GM23338 (cell line): Measurements from ENCODE around the gene CHPF. TPM values are rescaled to one million over a fixed set of nuclear protein-coding genes. Genes with fewer than 3 reads are reported as not detected.

Source experiments
- EZH2phosphoT487 ChIP-seq: fragments of 200-600 bp; sonication (generic); IDR thresholded peaks from one replicate; pipeline ENCODE4 v1.8.1; 2018; ENCODE audit warnings: antibody characterized with exemption; ENCODE audit not compliant: unreplicated experiment
- POLR2AphosphoS5 ChIP-seq: IDR thresholded peaks from 2 replicates; pipeline ENCODE4 v1.6.1; 2016; ENCODE audit warnings: antibody characterized with exemption, low read depth
- microRNA-seq: library from miRNA; unstranded; fragments of <30 nt; microRNA quantifications from one replicate; pipeline ENCODE4, GENCODE V29; 2017
- polyA plus RNA-seq: library from polyadenylated mRNA; unstranded; fragments of >200 nt; fragmentation: Nextera tagmentation; extraction: Ambion mirVana; gene quantifications from 2 replicates; pipeline ENCODE4 v1.2.1, GENCODE V29; 2016
- small RNA-seq: library from RNA; depleted of rRNA; stranded (forward); fragments of <200 nt; gene quantifications from one replicate; pipeline ENCODE3, GENCODE V24; 2014; ENCODE audit warnings: low replicate concordance
- total RNA-seq: library from RNA; depleted of rRNA; stranded (reverse); fragments of >200 nt; shearing (Covaris generic); gene quantifications from 2 replicates; pipeline ENCODE4 v1.2.3, GENCODE V29; 2014; rRNA removed
- TF ChIP-seq, protein P1 (sequence below): fragments of 250-450 bp; sonication (Bioruptor Pico); IDR thresholded peaks from 2 replicates; pipeline ENCODE4 v1.5.0; 2020; ENCODE audit warnings: mild to moderate bottlenecking, moderate library complexity
- TF ChIP-seq, protein P2 (sequence below), 2 experiments: fragments of 200-600 bp in 1 of 2; sonication (generic) in 1 of 2; conservative IDR thresholded peaks; 2 replicates each; pipeline versions ENCODE4 v1.5.1 to v1.6.1; 2016 to 2017; ENCODE audit warnings: antibody characterized with exemption in 2 of 2, low read depth in 2 of 2, mild to moderate bottlenecking in 2 of 2, moderate library complexity in 1 of 2
- TF ChIP-seq, protein P3 (sequence below): IDR thresholded peaks from 2 replicates; pipeline ENCODE4 v1.6.1; 2016; ENCODE audit warnings: antibody characterized with exemption

The CHPF gene
- total and polyA plus RNA-seq, 2 experiments from 2014 or later = 36.5 to 252 TPM

DNA sequence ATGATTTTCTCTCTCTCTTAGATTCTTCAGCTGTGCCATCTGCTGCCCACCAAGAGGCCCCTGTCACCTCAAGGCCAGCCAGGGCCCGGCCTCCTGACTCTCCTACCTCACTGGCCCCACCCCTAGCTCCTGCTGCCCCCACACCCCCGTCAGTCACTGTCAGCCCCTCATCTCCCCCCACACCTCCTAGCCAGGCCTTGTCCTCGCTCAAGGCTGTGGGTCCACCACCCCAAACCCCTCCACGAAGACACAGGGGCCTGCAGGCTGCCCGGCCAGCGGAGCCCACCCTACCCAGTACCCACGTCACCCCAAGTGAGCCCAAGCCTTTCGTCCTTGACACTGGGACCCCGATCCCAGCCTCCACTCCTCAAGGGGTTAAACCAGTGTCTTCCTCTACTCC lies 54.3 kb downstream of the CHPF start (continued):
- TF ChIP-seq, protein P1, sequence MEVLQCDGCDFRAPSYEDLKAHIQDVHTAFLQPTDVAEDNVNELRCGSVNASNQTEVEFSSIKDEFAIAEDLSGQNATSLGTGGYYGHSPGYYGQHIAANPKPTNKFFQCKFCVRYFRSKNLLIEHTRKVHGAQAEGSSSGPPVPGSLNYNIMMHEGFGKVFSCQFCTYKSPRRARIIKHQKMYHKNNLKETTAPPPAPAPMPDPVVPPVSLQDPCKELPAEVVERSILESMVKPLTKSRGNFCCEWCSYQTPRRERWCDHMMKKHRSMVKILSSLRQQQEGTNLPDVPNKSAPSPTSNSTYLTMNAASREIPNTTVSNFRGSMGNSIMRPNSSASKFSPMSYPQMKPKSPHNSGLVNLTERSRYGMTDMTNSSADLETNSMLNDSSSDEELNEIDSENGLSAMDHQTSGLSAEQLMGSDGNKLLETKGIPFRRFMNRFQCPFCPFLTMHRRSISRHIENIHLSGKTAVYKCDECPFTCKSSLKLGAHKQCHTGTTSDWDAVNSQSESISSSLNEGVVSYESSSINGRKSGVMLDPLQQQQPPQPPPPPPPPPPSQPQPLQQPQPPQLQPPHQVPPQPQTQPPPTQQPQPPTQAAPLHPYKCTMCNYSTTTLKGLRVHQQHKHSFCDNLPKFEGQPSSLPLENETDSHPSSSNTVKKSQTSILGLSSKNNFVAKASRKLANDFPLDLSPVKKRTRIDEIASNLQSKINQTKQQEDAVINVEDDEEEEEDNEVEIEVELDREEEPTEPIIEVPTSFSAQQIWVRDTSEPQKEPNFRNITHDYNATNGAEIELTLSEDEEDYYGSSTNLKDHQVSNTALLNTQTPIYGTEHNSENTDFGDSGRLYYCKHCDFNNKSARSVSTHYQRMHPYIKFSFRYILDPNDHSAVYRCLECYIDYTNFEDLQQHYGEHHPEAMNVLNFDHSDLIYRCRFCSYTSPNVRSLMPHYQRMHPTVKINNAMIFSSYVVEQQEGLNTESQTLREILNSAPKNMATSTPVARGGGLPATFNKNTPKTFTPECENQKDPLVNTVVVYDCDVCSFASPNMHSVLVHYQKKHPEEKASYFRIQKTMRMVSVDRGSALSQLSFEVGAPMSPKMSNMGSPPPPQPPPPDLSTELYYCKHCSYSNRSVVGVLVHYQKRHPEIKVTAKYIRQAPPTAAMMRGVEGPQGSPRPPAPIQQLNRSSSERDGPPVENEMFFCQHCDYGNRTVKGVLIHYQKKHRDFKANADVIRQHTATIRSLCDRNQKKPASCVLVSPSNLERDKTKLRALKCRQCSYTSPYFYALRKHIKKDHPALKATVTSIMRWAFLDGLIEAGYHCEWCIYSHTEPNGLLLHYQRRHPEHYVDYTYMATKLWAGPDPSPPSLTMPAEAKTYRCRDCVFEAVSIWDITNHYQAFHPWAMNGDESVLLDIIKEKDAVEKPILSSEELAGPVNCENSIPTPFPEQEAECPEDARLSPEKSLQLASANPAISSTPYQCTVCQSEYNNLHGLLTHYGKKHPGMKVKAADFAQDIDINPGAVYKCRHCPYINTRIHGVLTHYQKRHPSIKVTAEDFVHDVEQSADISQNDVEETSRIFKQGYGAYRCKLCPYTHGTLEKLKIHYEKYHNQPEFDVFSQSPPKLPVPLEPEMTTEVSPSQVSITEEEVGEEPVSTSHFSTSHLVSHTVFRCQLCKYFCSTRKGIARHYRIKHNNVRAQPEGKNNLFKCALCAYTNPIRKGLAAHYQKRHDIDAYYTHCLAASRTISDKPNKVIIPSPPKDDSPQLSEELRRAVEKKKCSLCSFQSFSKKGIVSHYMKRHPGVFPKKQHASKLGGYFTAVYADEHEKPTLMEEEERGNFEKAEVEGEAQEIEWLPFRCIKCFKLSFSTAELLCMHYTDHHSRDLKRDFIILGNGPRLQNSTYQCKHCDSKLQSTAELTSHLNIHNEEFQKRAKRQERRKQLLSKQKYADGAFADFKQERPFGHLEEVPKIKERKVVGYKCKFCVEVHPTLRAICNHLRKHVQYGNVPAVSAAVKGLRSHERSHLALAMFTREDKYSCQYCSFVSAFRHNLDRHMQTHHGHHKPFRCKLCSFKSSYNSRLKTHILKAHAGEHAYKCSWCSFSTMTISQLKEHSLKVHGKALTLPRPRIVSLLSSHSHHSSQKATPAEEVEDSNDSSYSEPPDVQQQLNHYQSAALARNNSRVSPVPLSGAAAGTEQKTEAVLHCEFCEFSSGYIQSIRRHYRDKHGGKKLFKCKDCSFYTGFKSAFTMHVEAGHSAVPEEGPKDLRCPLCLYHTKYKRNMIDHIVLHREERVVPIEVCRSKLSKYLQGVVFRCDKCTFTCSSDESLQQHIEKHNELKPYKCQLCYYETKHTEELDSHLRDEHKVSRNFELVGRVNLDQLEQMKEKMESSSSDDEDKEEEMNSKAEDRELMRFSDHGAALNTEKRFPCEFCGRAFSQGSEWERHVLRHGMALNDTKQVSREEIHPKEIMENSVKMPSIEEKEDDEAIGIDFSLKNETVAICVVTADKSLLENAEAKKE (CRISPR knock-in tag) = no peak
- TF ChIP-seq, protein P2, sequence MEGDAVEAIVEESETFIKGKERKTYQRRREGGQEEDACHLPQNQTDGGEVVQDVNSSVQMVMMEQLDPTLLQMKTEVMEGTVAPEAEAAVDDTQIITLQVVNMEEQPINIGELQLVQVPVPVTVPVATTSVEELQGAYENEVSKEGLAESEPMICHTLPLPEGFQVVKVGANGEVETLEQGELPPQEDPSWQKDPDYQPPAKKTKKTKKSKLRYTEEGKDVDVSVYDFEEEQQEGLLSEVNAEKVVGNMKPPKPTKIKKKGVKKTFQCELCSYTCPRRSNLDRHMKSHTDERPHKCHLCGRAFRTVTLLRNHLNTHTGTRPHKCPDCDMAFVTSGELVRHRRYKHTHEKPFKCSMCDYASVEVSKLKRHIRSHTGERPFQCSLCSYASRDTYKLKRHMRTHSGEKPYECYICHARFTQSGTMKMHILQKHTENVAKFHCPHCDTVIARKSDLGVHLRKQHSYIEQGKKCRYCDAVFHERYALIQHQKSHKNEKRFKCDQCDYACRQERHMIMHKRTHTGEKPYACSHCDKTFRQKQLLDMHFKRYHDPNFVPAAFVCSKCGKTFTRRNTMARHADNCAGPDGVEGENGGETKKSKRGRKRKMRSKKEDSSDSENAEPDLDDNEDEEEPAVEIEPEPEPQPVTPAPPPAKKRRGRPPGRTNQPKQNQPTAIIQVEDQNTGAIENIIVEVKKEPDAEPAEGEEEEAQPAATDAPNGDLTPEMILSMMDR (conservative IDR thresholded peaks at IDR 0.05; ENCODE audit: low read depth in 2 of 2) = no peak
- TF ChIP-seq, protein P3, sequence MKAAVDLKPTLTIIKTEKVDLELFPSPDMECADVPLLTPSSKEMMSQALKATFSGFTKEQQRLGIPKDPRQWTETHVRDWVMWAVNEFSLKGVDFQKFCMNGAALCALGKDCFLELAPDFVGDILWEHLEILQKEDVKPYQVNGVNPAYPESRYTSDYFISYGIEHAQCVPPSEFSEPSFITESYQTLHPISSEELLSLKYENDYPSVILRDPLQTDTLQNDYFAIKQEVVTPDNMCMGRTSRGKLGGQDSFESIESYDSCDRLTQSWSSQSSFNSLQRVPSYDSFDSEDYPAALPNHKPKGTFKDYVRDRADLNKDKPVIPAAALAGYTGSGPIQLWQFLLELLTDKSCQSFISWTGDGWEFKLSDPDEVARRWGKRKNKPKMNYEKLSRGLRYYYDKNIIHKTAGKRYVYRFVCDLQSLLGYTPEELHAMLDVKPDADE = no peak
- TF ChIP-seq EZH2phosphoT487 (no peak), POLR2AphosphoS5 (no peak)

Small RNA genes lying within 50 kb of the gene (microRNA-seq; reads per million reads assigned to microRNA genes)
- gene MIR3132 = 0.89 reads per million

Small RNA genes lying within 50 kb of the gene (small RNA-seq; reads per million reads assigned to genes)
- gene MIR3132 (not detected), gene RN7SKP213 (not detected)

Other genes with a start within 250 kb of the CHPF start
- gene PTPRN, start 234.4 kb downstream of the CHPF start, total RNA-seq = 18.8 and 22.1 TPM in 2 replicates
- gene PTPRN, start 234.4 kb downstream of the CHPF start, polyA plus RNA-seq = 4.8 and 5.1 TPM in 2 replicates
- gene RESP18, start 211.1 kb downstream of the CHPF start, total RNA-seq = not detected in 2 replicates
- not detected in 2 replicates for gene RESP18, start 211.1 kb downstream of the CHPF start, polyA plus RNA-seq
- gene DNPEP, start 155.9 kb downstream of the CHPF start, total RNA-seq = 58.8 and 67.9 TPM in 2 replicates
- gene DNPEP, start 155.9 kb downstream of the CHPF start, polyA plus RNA-seq = 44.9 and 49.2 TPM in 2 replicates
- 2.0 and 6.1 TPM in 2 replicates for gene DES, start 125.4 kb downstream of the CHPF start, total RNA-seq
- 1.0 and 1.3 TPM in 2 replicates for gene DES, start 125.4 kb downstream of the CHPF start, polyA plus RNA-seq
- gene SPEG, start 109.0 kb downstream of the CHPF start, total RNA-seq = 32.4 and 32.6 TPM in 2 replicates
- gene SPEG, start 109.0 kb downstream of the CHPF start, polyA plus RNA-seq = 12.6 and 12.9 TPM in 2 replicates
- gene GMPPA, start 44.9 kb downstream of the CHPF start, total RNA-seq = 33.8 and 37.3 TPM in 2 replicates
- gene GMPPA, start 44.9 kb downstream of the CHPF start, polyA plus RNA-seq = 25.2 and 27.0 TPM in 2 replicates
- 3.6 TPM in 1 of 2 replicates, not detected in the other for gene ASIC4, start 29.3 kb downstream of the CHPF start, total RNA-seq
- 0.13 and 0.40 TPM in 2 replicates for gene ASIC4, start 29.3 kb downstream of the CHPF start, polyA plus RNA-seq
- 13.7 and 25.6 TPM in 2 replicates for gene TMEM198, start 219 bp upstream of the CHPF start, total RNA-seq
- gene TMEM198, start 219 bp upstream of the CHPF start, polyA plus RNA-seq = 5.6 TPM in 2 replicates
- 164 and 207 TPM in 2 replicates for gene OBSL1, start 27.7 kb upstream of the CHPF start, total RNA-seq
- gene OBSL1, start 27.7 kb upstream of the CHPF start, polyA plus RNA-seq = 94.9 and 102 TPM in 2 replicates
- 0.31 and 1.6 TPM in 2 replicates for gene INHA, start 28.5 kb upstream of the CHPF start, total RNA-seq
- 0.56 and 1.5 TPM in 2 replicates for gene INHA, start 28.5 kb upstream of the CHPF start, polyA plus RNA-seq
- gene STK11IP, start 54.0 kb upstream of the CHPF start, total RNA-seq = 28.1 and 29.3 TPM in 2 replicates
- gene STK11IP, start 54.0 kb upstream of the CHPF start, polyA plus RNA-seq = 14.2 and 16.6 TPM in 2 replicates
- gene SLC4A3, start 83.8 kb upstream of the CHPF start, total RNA-seq = 5.6 and 6.8 TPM in 2 replicates
- gene SLC4A3, start 83.8 kb upstream of the CHPF start, polyA plus RNA-seq = 3.6 and 3.9 TPM in 2 replicates